NB4 (cell line): ENCODE measurements around the gene LTBP2.

ENCODE experiments used
- POLR2A ChIP-seq: IDR thresholded peaks from 2 replicates; pipeline ENCODE4 v1.6.1; 2011; ENCODE audit warnings: mild to moderate bottlenecking; ENCODE audit not compliant: insufficient read length; ENCODE audit errors: extremely low read depth
- TF ChIP-seq, protein P1 (sequence below): IDR thresholded peaks from one replicate; pipeline ENCODE4 v1.5.1; 2012; ENCODE audit warnings: low read depth, low read length

DNA sequence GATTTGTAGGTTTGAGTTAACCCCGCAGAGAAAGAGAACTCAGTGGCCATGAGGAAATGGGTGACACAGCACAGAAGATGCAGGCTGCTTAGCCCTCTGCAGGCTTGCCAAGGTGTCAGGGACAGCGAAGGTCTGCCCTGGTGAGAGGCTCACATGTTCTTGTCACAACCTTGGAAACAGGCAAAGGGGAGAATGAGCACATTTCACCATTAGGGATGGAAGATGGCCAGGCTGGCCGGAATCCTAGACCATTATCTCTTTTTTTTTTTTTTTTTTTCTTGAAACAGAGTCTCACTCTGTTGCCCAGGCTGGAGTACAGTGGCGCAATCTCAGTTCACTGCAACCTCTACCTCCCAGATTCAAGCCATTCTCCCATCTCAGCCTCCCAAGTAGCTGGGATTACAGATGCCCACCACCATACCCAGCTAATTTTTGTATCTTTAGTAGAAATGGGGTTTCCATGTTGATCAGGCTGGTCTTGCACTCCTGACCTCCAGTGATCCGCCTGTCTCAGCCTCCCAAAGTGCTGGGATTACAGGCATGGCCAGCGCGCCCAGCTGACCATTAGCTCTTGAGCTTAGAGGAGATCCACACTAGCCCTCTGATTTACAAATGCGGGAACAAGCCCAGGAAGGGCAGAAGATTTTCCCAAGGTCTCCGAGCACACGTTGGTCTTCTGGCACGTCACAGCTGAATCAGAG lies 34.6 kb downstream of the LTBP2 start:
- TF ChIP-seq, protein P1, sequence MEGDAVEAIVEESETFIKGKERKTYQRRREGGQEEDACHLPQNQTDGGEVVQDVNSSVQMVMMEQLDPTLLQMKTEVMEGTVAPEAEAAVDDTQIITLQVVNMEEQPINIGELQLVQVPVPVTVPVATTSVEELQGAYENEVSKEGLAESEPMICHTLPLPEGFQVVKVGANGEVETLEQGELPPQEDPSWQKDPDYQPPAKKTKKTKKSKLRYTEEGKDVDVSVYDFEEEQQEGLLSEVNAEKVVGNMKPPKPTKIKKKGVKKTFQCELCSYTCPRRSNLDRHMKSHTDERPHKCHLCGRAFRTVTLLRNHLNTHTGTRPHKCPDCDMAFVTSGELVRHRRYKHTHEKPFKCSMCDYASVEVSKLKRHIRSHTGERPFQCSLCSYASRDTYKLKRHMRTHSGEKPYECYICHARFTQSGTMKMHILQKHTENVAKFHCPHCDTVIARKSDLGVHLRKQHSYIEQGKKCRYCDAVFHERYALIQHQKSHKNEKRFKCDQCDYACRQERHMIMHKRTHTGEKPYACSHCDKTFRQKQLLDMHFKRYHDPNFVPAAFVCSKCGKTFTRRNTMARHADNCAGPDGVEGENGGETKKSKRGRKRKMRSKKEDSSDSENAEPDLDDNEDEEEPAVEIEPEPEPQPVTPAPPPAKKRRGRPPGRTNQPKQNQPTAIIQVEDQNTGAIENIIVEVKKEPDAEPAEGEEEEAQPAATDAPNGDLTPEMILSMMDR = no peak
- no peak for TF ChIP-seq POLR2A
